Neural crest cell (in vitro differentiated cells): ENCODE results near the gene HLA-DPA1. TPM values are rescaled to one million over a fixed set of nuclear protein-coding genes. Genes with fewer than 3 reads are reported as not detected.

ENCODE experiments used
- DNase-seq: peaks from one replicate; pipeline ENCODE4 v3.0.0; 2021; ENCODE audit warnings: low read depth, mixed read lengths, low spot score
- H3K27ac Mint-ChIP-seq: one replicate; pipeline ENCODE4 v1.8.0; 2021; ENCODE audit warnings: mild to moderate bottlenecking, mixed read lengths; ENCODE audit not compliant: unreplicated experiment
- H3K27me3 Mint-ChIP-seq: 2 replicates; pipeline ENCODE4 v1.8.0; 2021; ENCODE audit warnings: low read depth, mild to moderate bottlenecking, mixed read lengths
- H3K36me3 Mint-ChIP-seq: 2 replicates; pipeline ENCODE4 v1.8.0; 2021; ENCODE audit warnings: low read depth, mild to moderate bottlenecking, mixed read lengths
- H3K4me1 Mint-ChIP-seq: 2 replicates; pipeline ENCODE4 v1.8.0; 2021; ENCODE audit warnings: mixed read lengths
- H3K4me3 Mint-ChIP-seq: one replicate; pipeline ENCODE4 v1.8.0; 2021; ENCODE audit warnings: mild to moderate bottlenecking, mixed read lengths
- H3K9me3 Mint-ChIP-seq: 2 replicates; pipeline ENCODE4 v1.8.0; 2021; ENCODE audit warnings: mixed read lengths
- total RNA-seq: library from RNA; stranded (reverse); gene quantifications from 2 replicates; pipeline ENCODE4 v1.2.1, GENCODE V29; 2021
- TF ChIP-seq, protein P1 (sequence below): fragments of 200-600 bp; sonication (generic); conservative IDR thresholded peaks from 2 replicates; pipeline ENCODE4 v1.5.0; 2021; ENCODE audit warnings: antibody characterized with exemption, mild to moderate bottlenecking

HLA-DPA1 gene
- total RNA-seq, 1 donor from 2014 or later: 1.8 TPM

DNA sequence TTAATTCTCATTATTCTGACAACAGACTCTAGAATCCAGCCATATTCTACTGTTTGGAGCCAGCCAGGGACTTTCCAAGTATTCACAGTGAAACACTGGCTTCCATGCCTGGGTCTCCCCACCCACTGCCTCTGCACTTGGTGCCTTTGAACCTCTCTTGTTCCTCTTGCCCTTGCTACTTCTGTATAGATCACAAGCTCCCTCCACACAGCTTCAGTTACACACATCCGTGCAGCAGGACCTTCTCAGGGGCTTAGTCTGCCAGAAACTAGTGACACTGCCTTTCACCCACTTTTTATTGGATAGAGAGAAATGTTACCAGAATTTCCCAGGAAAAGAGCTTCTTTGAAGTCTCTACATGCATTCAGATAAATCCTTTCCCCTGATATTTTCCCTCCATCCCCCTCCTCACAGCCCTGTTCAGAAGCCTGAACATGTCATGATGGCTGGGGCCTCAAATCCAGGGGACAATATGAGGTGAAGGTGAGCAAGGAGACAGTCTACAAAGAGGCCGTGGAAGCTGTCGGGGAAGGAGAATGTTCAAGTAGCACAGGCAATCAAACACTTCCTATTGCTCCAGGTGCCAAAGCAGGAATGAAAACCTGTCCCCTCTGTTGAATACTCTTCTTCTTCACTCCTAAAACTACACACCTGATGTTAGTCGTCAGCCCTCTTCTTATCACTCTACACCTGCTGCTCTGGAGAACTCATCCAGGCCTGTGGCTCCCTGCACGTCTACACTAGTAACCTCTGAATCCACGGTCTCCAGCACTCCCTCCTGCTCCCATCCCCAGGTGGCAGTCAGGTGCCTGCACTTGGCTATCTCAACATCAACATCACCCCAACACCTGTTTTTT, 43.9 kb downstream of the HLA-DPA1 start:
- Mint-ChIP-seq H3K4me3 (no peak overlapping the region), H3K36me3 (no peaks in the 10 kb centered on the region), H3K27me3 (peaks cover 84% of the 10 kb centered on the region), H3K27ac (no peak overlapping the region), H3K9me3 (no peaks in the 10 kb centered on the region), H3K4me1 (no peaks in the 10 kb centered on the region)
- TF ChIP-seq, protein P1, sequence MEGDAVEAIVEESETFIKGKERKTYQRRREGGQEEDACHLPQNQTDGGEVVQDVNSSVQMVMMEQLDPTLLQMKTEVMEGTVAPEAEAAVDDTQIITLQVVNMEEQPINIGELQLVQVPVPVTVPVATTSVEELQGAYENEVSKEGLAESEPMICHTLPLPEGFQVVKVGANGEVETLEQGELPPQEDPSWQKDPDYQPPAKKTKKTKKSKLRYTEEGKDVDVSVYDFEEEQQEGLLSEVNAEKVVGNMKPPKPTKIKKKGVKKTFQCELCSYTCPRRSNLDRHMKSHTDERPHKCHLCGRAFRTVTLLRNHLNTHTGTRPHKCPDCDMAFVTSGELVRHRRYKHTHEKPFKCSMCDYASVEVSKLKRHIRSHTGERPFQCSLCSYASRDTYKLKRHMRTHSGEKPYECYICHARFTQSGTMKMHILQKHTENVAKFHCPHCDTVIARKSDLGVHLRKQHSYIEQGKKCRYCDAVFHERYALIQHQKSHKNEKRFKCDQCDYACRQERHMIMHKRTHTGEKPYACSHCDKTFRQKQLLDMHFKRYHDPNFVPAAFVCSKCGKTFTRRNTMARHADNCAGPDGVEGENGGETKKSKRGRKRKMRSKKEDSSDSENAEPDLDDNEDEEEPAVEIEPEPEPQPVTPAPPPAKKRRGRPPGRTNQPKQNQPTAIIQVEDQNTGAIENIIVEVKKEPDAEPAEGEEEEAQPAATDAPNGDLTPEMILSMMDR: no peak
- DNase-seq: no peak

GRCh38 chr6:33028220-33028849, 45.1 kb downstream of the HLA-DPA1 start:
- Mint-ChIP-seq H3K27me3 (peaks cover 77% of the 10 kb centered on the region), H3K36me3 (no peaks in the 10 kb centered on the region)
- TF ChIP-seq, protein P1: no peak

DNA sequence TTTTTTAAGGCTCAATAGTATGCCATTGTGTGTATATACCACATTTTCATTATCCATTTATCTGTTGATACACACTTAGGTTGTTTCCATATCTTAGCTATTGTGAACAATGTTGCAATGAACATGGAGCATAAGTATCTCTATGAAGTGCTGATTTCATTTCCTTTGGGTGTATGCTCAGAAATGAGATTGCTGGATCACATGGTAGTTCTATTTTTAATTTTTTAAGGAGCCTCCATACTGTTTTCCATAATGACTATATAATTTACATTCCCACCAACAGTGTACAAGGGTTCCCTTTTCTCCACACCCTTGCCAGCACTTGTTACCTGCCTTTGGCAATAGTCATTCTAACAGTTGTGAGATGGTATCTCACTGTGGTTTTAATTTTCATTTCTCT, 48.9 kb downstream of the HLA-DPA1 start:
- DNase-seq: no peak
- Mint-ChIP-seq H3K27me3 (peaks cover 59% of the 10 kb centered on the region), H3K36me3 (no peaks in the 10 kb centered on the region), H3K4me3 (no peak overlapping the region), H3K4me1 (no peaks in the 10 kb centered on the region), H3K27ac (no peak overlapping the region), H3K9me3 (no peaks in the 10 kb centered on the region)
- TF ChIP-seq, protein P1: no peak

More at GRCh38 chr6:33028220-33028849, 45.1 kb downstream of the HLA-DPA1 start:
- no peak overlapping the region for H3K27ac Mint-ChIP-seq
- H3K4me1 Mint-ChIP-seq: no peaks in the 10 kb centered on the region
- no peaks in the 10 kb centered on the region for H3K9me3 Mint-ChIP-seq
- no peak overlapping the region for H3K4me3 Mint-ChIP-seq
- DNase-seq: no peak

- DNase-seq: no peak
- no peaks in the 10 kb centered on the region for H3K9me3 Mint-ChIP-seq
- no peaks in the 10 kb centered on the region for H3K4me1 Mint-ChIP-seq
- H3K36me3 Mint-ChIP-seq: no peaks in the 10 kb centered on the region
- TF ChIP-seq, protein P1: no peak
- H3K27me3 Mint-ChIP-seq: peaks cover 60% of the 10 kb centered on the region
- H3K4me3 Mint-ChIP-seq: no peak overlapping the region
- H3K27ac Mint-ChIP-seq: no peak overlapping the region
These were observed 49.9 kb downstream of the HLA-DPA1 start for GRCh38 chr6:33023536-33023935.

GRCh38 chr6:33021917-33022316, 51.5 kb downstream of the HLA-DPA1 start:
- TF ChIP-seq, protein P1: no peak
- peaks cover 64% of the 10 kb centered on the region for H3K27me3 Mint-ChIP-seq
- no peak overlapping the region for H3K27ac Mint-ChIP-seq

More at GRCh38 chr6:33021917-33022316, 51.5 kb downstream of the HLA-DPA1 start:
- H3K9me3 Mint-ChIP-seq: no peaks in the 10 kb centered on the region
- no peak for DNase-seq
- H3K36me3 Mint-ChIP-seq: no peaks in the 10 kb centered on the region
- no peaks in the 10 kb centered on the region for H3K4me1 Mint-ChIP-seq
- no peak overlapping the region for H3K4me3 Mint-ChIP-seq
